HepG2 (cell line): ENCODE measurements around the gene MICALL2. TPM values are rescaled to one million over a fixed set of nuclear protein-coding genes. Genes with fewer than 3 reads are reported as not detected.

ENCODE experiments used
- ARNTL ChIP-seq: sonication (generic); formaldehyde crosslinking; IDR thresholded peaks from 2 replicates; pipeline ENCODE4 v1.4.0; 2020; ENCODE audit warnings: mild to moderate bottlenecking, missing genetic modification reagents
- FOXM1 ChIP-seq: sonication (generic); formaldehyde crosslinking; IDR thresholded peaks from 2 replicates; pipeline ENCODE4 v1.5.0; 2020; ENCODE audit warnings: missing genetic modification reagents
- JUN ChIP-seq: sonication (generic); formaldehyde crosslinking; IDR thresholded peaks from 2 replicates; pipeline ENCODE4 v1.4.0; 2020; ENCODE audit warnings: mild to moderate bottlenecking, missing genetic modification reagents
- NAIF1 ChIP-seq: sonication (generic); formaldehyde crosslinking; IDR thresholded peaks from 2 replicates; pipeline ENCODE4 v1.5.0; 2020; ENCODE audit warnings: mild to moderate bottlenecking, missing genetic modification reagents, borderline replicate concordance
- PCBP1 ChIP-seq: fragments of 200-400 bp; formaldehyde crosslinking; IDR thresholded peaks from 2 replicates; pipeline ENCODE4 v1.6.1; 2017; ENCODE audit warnings: mild to moderate bottlenecking, low read depth, low read length, borderline replicate concordance
- RARG ChIP-seq: sonication (generic); formaldehyde crosslinking; IDR thresholded peaks from 2 replicates; pipeline ENCODE4 v1.4.0; 2020; ENCODE audit warnings: low read depth, mild to moderate bottlenecking, missing genetic modification reagents
- RELA ChIP-seq: sonication (generic); formaldehyde crosslinking; IDR thresholded peaks from 2 replicates; pipeline ENCODE4 v1.4.0; 2020; ENCODE audit warnings: missing genetic modification reagents
- SMAD1 ChIP-seq: sonication (generic); formaldehyde crosslinking; IDR thresholded peaks from 2 replicates; pipeline ENCODE4 v1.4.0; 2020; ENCODE audit warnings: missing genetic modification reagents, low read depth, mild to moderate bottlenecking, borderline replicate concordance
- THYN1 ChIP-seq: sonication (generic); formaldehyde crosslinking; IDR thresholded peaks from 2 replicates; pipeline ENCODE4 v1.8.1; 2023; ENCODE audit warnings: low read depth, mild to moderate bottlenecking, moderate library complexity, missing genetic modification reagents, borderline replicate concordance
- ZC3H13 ChIP-seq: sonication (generic); formaldehyde crosslinking; IDR thresholded peaks from 2 replicates; pipeline ENCODE4 v1.8.1; 2023; ENCODE audit warnings: mild to moderate bottlenecking, missing genetic modification reagents, moderate library complexity
- ZC3H4 ChIP-seq: sonication (generic); formaldehyde crosslinking; IDR thresholded peaks from 2 replicates; pipeline ENCODE4 v1.4.0; 2020; ENCODE audit warnings: missing genetic modification reagents, borderline replicate concordance
- ZFAT ChIP-seq: sonication (generic); formaldehyde crosslinking; conservative IDR thresholded peaks from 2 replicates; pipeline ENCODE4 v1.8.1; 2023; ENCODE audit warnings: missing genetic modification reagents, inconsistent platforms
- ZFY ChIP-seq: sonication (generic); formaldehyde crosslinking; IDR thresholded peaks from 2 replicates; pipeline ENCODE4 v1.4.0; 2020; ENCODE audit warnings: missing genetic modification reagents
- ZNF124 ChIP-seq: sonication (generic); formaldehyde crosslinking; IDR thresholded peaks from 2 replicates; pipeline ENCODE4 v1.4.0; 2020; ENCODE audit warnings: missing genetic modification reagents
- ZNF136 ChIP-seq: sonication (generic); formaldehyde crosslinking; IDR thresholded peaks from 2 replicates; pipeline ENCODE4 v1.8.1; 2022; ENCODE audit warnings: low read depth, mild to moderate bottlenecking, moderate library complexity, missing genetic modification reagents
- ZNF138 ChIP-seq: sonication (generic); formaldehyde crosslinking; IDR thresholded peaks from 2 replicates; pipeline ENCODE4 v1.5.0; 2020; ENCODE audit warnings: mild to moderate bottlenecking, low read depth, missing genetic modification reagents
- ZNF33A ChIP-seq: sonication (generic); formaldehyde crosslinking; IDR thresholded peaks from 2 replicates; pipeline ENCODE4 v1.5.1; 2020; ENCODE audit warnings: missing genetic modification reagents, mild to moderate bottlenecking, moderate library complexity, borderline replicate concordance
- ZNF670 ChIP-seq: sonication (generic); formaldehyde crosslinking; IDR thresholded peaks from 2 replicates; pipeline ENCODE4 v1.8.0; 2022; ENCODE audit warnings: mild to moderate bottlenecking, missing genetic modification reagents, borderline replicate concordance
- ZNF75D ChIP-seq: sonication (generic); formaldehyde crosslinking; IDR thresholded peaks from 2 replicates; pipeline ENCODE4 v1.8.1; 2023; ENCODE audit warnings: missing genetic modification reagents, mild to moderate bottlenecking, borderline replicate concordance
- ZSCAN31 ChIP-seq: sonication (generic); formaldehyde crosslinking; IDR thresholded peaks from 2 replicates; pipeline ENCODE4 v1.5.0; 2020; ENCODE audit warnings: low read depth, mild to moderate bottlenecking, missing genetic modification reagents
- polyA plus RNA-seq, 8 experiments: library from polyadenylated mRNA; depleted of rRNA in 3 of 8; stranded (reverse) in 7 of 8; unstranded in 1 of 8; fragments of >200 nt; fragmentation: Illumina TruSeq in 4 of 8; extraction: Trizol in 4 of 8; gene quantifications; 2 replicates each; pipeline versions ENCODE4 v1.2.1 to v1.2.3, GENCODE V29; 2011 to 2016; ENCODE audit warnings: low read depth in 4 of 8, missing spikeins in 1 of 8, mixed read lengths in 1 of 8; ENCODE audit not compliant: insufficient read depth in 1 of 8
- total RNA-seq, 5 experiments: library from RNA; depleted of rRNA; stranded (reverse); fragments of >200 nt; fragmentation: Illumina TruSeq; extraction: Trizol; gene quantifications; 2 replicates each; pipeline ENCODE4 v1.2.3, GENCODE V29; 2016; ENCODE audit warnings: low read depth in 1 of 5
- TF ChIP-seq, protein P1 (sequence below): sonication (generic); formaldehyde crosslinking; IDR thresholded peaks from 2 replicates; pipeline ENCODE4 v1.4.0; 2020; ENCODE audit warnings: mild to moderate bottlenecking, missing genetic modification reagents
- TF ChIP-seq, protein P2 (sequence below): sonication (generic); formaldehyde crosslinking; IDR thresholded peaks from 2 replicates; pipeline ENCODE4 v1.4.0; 2020; ENCODE audit warnings: missing genetic modification reagents
- TF ChIP-seq, protein P3 (sequence below): sonication (generic); formaldehyde crosslinking; IDR thresholded peaks from 2 replicates; pipeline ENCODE4 v1.9.0; 2021; ENCODE audit warnings: missing genetic modification reagents, borderline replicate concordance

MICALL2 gene
- total and polyA plus RNA-seq, 2 of the 13 experiments (the other 11 are each of a cell fraction or from before 2014, with no cell fraction given) = 5.8 to 12.4 TPM

DNA sequence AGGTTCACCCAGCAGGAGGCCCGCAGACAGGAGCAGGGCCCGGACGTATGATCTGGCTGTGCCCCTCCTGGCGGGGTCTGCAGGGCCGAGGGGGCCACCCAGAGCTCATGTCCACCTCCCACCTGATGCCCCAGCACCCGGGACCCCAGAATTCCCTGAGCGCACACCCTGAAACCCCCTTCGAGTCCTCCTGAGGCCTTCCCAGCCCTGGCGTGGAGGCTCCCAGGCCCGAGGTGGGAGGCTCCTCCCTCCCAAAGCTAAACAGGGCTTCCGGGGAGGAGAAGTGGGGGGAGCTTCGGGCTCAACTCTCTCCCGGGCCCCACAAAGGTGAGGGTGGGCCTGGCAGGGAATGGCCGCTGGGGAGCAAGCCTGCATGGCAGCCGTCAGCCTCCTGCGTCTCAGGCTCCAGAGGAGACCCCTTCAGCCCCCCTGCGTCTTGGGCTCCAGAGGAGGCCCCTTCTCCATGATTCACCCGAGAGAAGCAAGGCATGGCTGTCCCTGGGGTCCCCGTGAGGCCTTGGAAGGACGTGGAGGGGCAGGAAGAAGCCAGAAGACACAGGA lies 30.2 kb downstream of the MICALL2 start (continued):
- TF ChIP-seq ZFAT (CRISPR knock-in tag) (no peak), PCBP1 (no peak), ARNTL (CRISPR knock-in tag) (0 out of 2 replicates have a peak, but pooled peaks have one; percentile 27), ZC3H13 (CRISPR knock-in tag) (no peak), THYN1 (CRISPR knock-in tag) (no peak), JUN (CRISPR knock-in tag) (no peak), ZFY (CRISPR knock-in tag) (peak; percentile 91), ZNF670 (CRISPR knock-in tag) (no peak), ZNF124 (CRISPR knock-in tag) (no peak), NAIF1 (CRISPR knock-in tag) (no peak; the same call in 1 of the 2 replicates), FOXM1 (CRISPR knock-in tag) (no peak), ZNF136 (no peak), RARG (no peak), ZNF138 (CRISPR knock-in tag) (no peak), ZC3H4 (CRISPR knock-in tag) (no peak), ZNF75D (CRISPR knock-in tag) (no peak), ZNF33A (no peak), SMAD1 (CRISPR knock-in tag) (no peak), RELA (CRISPR knock-in tag) (no peak), ZSCAN31 (CRISPR knock-in tag) (no peak)
- TF ChIP-seq, protein P1, sequence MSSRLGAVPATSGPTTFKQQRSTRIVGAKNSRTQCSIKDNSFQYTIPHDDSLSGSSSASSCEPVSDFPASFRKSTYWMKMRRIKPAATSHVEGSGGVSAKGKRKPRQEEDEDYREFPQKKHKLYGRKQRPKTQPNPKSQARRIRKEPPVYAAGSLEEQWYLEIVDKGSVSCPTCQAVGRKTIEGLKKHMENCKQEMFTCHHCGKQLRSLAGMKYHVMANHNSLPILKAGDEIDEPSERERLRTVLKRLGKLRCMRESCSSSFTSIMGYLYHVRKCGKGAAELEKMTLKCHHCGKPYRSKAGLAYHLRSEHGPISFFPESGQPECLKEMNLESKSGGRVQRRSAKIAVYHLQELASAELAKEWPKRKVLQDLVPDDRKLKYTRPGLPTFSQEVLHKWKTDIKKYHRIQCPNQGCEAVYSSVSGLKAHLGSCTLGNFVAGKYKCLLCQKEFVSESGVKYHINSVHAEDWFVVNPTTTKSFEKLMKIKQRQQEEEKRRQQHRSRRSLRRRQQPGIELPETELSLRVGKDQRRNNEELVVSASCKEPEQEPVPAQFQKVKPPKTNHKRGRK (CRISPR knock-in tag) = no peak
- TF ChIP-seq, protein P2, sequence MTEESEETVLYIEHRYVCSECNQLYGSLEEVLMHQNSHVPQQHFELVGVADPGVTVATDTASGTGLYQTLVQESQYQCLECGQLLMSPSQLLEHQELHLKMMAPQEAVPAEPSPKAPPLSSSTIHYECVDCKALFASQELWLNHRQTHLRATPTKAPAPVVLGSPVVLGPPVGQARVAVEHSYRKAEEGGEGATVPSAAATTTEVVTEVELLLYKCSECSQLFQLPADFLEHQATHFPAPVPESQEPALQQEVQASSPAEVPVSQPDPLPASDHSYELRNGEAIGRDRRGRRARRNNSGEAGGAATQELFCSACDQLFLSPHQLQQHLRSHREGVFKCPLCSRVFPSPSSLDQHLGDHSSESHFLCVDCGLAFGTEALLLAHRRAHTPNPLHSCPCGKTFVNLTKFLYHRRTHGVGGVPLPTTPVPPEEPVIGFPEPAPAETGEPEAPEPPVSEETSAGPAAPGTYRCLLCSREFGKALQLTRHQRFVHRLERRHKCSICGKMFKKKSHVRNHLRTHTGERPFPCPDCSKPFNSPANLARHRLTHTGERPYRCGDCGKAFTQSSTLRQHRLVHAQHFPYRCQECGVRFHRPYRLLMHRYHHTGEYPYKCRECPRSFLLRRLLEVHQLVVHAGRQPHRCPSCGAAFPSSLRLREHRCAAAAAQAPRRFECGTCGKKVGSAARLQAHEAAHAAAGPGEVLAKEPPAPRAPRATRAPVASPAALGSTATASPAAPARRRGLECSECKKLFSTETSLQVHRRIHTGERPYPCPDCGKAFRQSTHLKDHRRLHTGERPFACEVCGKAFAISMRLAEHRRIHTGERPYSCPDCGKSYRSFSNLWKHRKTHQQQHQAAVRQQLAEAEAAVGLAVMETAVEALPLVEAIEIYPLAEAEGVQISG = peak; percentile 17; the same call in 1 of the 2 replicates
- TF ChIP-seq, protein P3, sequence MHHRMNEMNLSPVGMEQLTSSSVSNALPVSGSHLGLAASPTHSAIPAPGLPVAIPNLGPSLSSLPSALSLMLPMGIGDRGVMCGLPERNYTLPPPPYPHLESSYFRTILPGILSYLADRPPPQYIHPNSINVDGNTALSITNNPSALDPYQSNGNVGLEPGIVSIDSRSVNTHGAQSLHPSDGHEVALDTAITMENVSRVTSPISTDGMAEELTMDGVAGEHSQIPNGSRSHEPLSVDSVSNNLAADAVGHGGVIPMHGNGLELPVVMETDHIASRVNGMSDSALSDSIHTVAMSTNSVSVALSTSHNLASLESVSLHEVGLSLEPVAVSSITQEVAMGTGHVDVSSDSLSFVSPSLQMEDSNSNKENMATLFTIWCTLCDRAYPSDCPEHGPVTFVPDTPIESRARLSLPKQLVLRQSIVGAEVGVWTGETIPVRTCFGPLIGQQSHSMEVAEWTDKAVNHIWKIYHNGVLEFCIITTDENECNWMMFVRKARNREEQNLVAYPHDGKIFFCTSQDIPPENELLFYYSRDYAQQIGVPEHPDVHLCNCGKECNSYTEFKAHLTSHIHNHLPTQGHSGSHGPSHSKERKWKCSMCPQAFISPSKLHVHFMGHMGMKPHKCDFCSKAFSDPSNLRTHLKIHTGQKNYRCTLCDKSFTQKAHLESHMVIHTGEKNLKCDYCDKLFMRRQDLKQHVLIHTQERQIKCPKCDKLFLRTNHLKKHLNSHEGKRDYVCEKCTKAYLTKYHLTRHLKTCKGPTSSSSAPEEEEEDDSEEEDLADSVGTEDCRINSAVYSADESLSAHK (CRISPR knock-in tag) = no peak
